HepG2 (cell line): ENCODE measurements around the gene TWNK. TPM values are rescaled to one million over a fixed set of nuclear protein-coding genes. Genes with fewer than 3 reads are reported as not detected.

ENCODE experiments used
- ATAD3A ChIP-seq: sonication (generic); formaldehyde crosslinking; IDR thresholded peaks from 2 replicates; pipeline ENCODE4 v1.4.0; 2020; ENCODE audit warnings: missing genetic modification reagents
- CTCF ChIP-seq: sonication (generic); formaldehyde crosslinking; IDR thresholded peaks from 2 replicates; pipeline ENCODE4 v1.5.0; 2020; ENCODE audit warnings: mild to moderate bottlenecking, missing genetic modification reagents, moderate library complexity
- FOXM1 ChIP-seq: sonication (generic); formaldehyde crosslinking; IDR thresholded peaks from 2 replicates; pipeline ENCODE4 v1.5.0; 2020; ENCODE audit warnings: missing genetic modification reagents
- GATAD1 ChIP-seq: IDR thresholded peaks from 2 replicates; pipeline ENCODE4 v1.6.1; 2016; ENCODE audit warnings: missing genetic modification reagents, missing compliant biosample characterization
- HOXA7 ChIP-seq: sonication (generic); formaldehyde crosslinking; IDR thresholded peaks from 2 replicates; pipeline ENCODE4 v1.8.1; 2022; ENCODE audit warnings: mild to moderate bottlenecking, missing genetic modification reagents, moderate library complexity
- KDM6A ChIP-seq: IDR thresholded peaks from 2 replicates; pipeline ENCODE4 v1.6.1; 2016; ENCODE audit warnings: low read depth
- MTA1 ChIP-seq: sonication (generic); formaldehyde crosslinking; IDR thresholded peaks from 2 replicates; pipeline ENCODE4 v1.4.0; 2020; ENCODE audit warnings: missing genetic modification reagents, mild to moderate bottlenecking, borderline replicate concordance
- PATZ1 ChIP-seq: sonication (generic); formaldehyde crosslinking; IDR thresholded peaks from 2 replicates; pipeline ENCODE4 v1.4.0; 2020; ENCODE audit warnings: missing genetic modification reagents
- PBX2 ChIP-seq: IDR thresholded peaks from 2 replicates; pipeline ENCODE4 v1.6.1; 2016; ENCODE audit warnings: control low read depth
- RFX1 ChIP-seq: fragments of 450-650 bp; IDR thresholded peaks from 2 replicates; pipeline ENCODE4 v1.6.1; 2017
- SNRNP70 ChIP-seq: fragments of 200-400 bp; formaldehyde crosslinking; IDR thresholded peaks from 2 replicates; pipeline ENCODE4 v1.6.1; 2017; ENCODE audit warnings: mild to moderate bottlenecking, low read depth, low read length, moderate library complexity
- SRSF4 ChIP-seq: fragments of 200-400 bp; formaldehyde crosslinking; IDR thresholded peaks from one replicate; pipeline ENCODE4 v1.6.1; 2018; ENCODE audit warnings: mild to moderate bottlenecking, low read depth, low read length, moderate library complexity; ENCODE audit not compliant: poor library complexity, severe bottlenecking
- TBX3 ChIP-seq: fragments of 450-650 bp; IDR thresholded peaks from 2 replicates; pipeline ENCODE4 v1.6.1; 2017; ENCODE audit warnings: antibody characterized with exemption, mild to moderate bottlenecking, inconsistent platforms, borderline replicate concordance
- THRA ChIP-seq: sonication (generic); formaldehyde crosslinking; IDR thresholded peaks from 2 replicates; pipeline ENCODE4 v1.4.0; 2020; ENCODE audit warnings: missing genetic modification reagents, borderline replicate concordance
- TOPORS ChIP-seq: sonication (generic); formaldehyde crosslinking; IDR thresholded peaks from 2 replicates; pipeline ENCODE4 v1.8.0; 2023; ENCODE audit warnings: mild to moderate bottlenecking, missing genetic modification reagents
- U2AF1 ChIP-seq: fragments of 200-400 bp; formaldehyde crosslinking; optimal IDR thresholded peaks from 2 replicates; pipeline ENCODE3; 2017; ENCODE audit warnings: mild to moderate bottlenecking, low read depth, low read length
- ZC3H4 ChIP-seq: sonication (generic); formaldehyde crosslinking; IDR thresholded peaks from 2 replicates; pipeline ENCODE4 v1.4.0; 2020; ENCODE audit warnings: missing genetic modification reagents, borderline replicate concordance
- ZMAT5 ChIP-seq: sonication (generic); formaldehyde crosslinking; IDR thresholded peaks from 2 replicates; pipeline ENCODE4 v1.5.0; 2020; ENCODE audit warnings: mild to moderate bottlenecking, low read depth, missing genetic modification reagents, borderline replicate concordance
- ZNF710 ChIP-seq: sonication (generic); formaldehyde crosslinking; IDR thresholded peaks from 2 replicates; pipeline ENCODE4 v1.5.0; 2020; ENCODE audit warnings: mild to moderate bottlenecking, missing genetic modification reagents, borderline replicate concordance
- ZNF878 ChIP-seq: sonication (generic); formaldehyde crosslinking; IDR thresholded peaks from 2 replicates; pipeline ENCODE4 v1.8.1; 2023; ENCODE audit warnings: mild to moderate bottlenecking, missing genetic modification reagents, moderate library complexity
- ZNF879 ChIP-seq: sonication (generic); formaldehyde crosslinking; IDR thresholded peaks from 2 replicates; pipeline ENCODE4 v1.8.1; 2023; ENCODE audit warnings: missing genetic modification reagents
- polyA plus RNA-seq, 8 experiments: library from polyadenylated mRNA; depleted of rRNA in 3 of 8; stranded (reverse) in 7 of 8; unstranded in 1 of 8; fragments of >200 nt; fragmentation: Illumina TruSeq in 4 of 8; extraction: Trizol in 4 of 8; gene quantifications; 2 replicates each; pipeline versions ENCODE4 v1.2.1 to v1.2.3, GENCODE V29; 2011 to 2016; ENCODE audit warnings: low read depth in 4 of 8, missing spikeins in 1 of 8, mixed read lengths in 1 of 8; ENCODE audit not compliant: insufficient read depth in 1 of 8
- total RNA-seq, 5 experiments: library from RNA; depleted of rRNA; stranded (reverse); fragments of >200 nt; fragmentation: Illumina TruSeq; extraction: Trizol; gene quantifications; 2 replicates each; pipeline ENCODE4 v1.2.3, GENCODE V29; 2016; ENCODE audit warnings: low read depth in 1 of 5

TWNK gene
- total and polyA plus RNA-seq, 2 of the 13 experiments (the other 11 are each of a cell fraction or from before 2014, with no cell fraction given): 10.7 to 16.5 TPM

- TF ChIP-seq CTCF (CRISPR knock-in tag) (peak; percentile 87), FOXM1 (CRISPR knock-in tag) (no peak), ZMAT5 (no peak), PATZ1 (CRISPR knock-in tag) (peak; percentile 67), THRA (CRISPR knock-in tag) (peak; percentile 17; the same call in 1 of the 2 replicates), GATAD1 (CRISPR knock-in tag) (no peak), U2AF1 (no peak), RFX1 (no peak), HOXA7 (CRISPR knock-in tag) (no peak), SNRNP70 (no peak), PBX2 (CRISPR knock-in tag) (no peak), KDM6A (CRISPR knock-in tag) (no peak), TBX3 (no peak), TOPORS (CRISPR knock-in tag) (peak; percentile 78; the same call in 1 of the 2 replicates), ZC3H4 (CRISPR knock-in tag) (no peak), ATAD3A (CRISPR knock-in tag) (no peak), MTA1 (CRISPR knock-in tag) (peak; percentile 69), ZNF878 (CRISPR knock-in tag) (no peak), SRSF4 (no peak), ZNF710 (0 out of 2 replicates have a peak, but pooled peaks have one; percentile 61), ZNF879 (CRISPR knock-in tag) (0 out of 2 replicates have a peak, but pooled peaks have one; percentile 77)
Measured at GRCh38 chr10:100998991-100999741, 11.8 kb downstream of the TWNK start (continued).
